Thyroid gland (tissue), 4 donors: ENCODE results near the gene NR6A1. TPM values are rescaled to one million over a fixed set of nuclear protein-coding genes. Genes with fewer than 3 reads are reported as not detected.
A peak's percentile ranks its signal among the peaks of the same experiment; 100 is the strongest.

Source experiments
- DNase-seq, 2 donors: peaks; one replicate each; pipeline ENCODE4 v3.0.0-alpha.2; 2019
- H3K27ac ChIP-seq, 3 donors: fragments of 200-600 bp; sonication (generic); 1 replicate in 2 of 3; 2 replicates in 1 of 3; pipeline ENCODE4 v1.5.1; 2016 to 2019; ENCODE audit warnings: mild to moderate bottlenecking in 1 of 3, moderate library complexity in 1 of 3
- H3K27me3 ChIP-seq: fragments of 200-600 bp; sonication (generic); one replicate; pipeline ENCODE4 v1.5.1; 2019
- H3K36me3 ChIP-seq, 2 donors: fragments of 200-600 bp; sonication (generic); one replicate each; pipeline ENCODE4 v1.5.1; 2016 to 2019
- H3K4me1 ChIP-seq, 2 donors: fragments of 200-600 bp; sonication (generic); one replicate each; pipeline ENCODE4 v1.5.1; 2017 to 2019
- H3K4me3 ChIP-seq, 3 donors: fragments of 200-600 bp; sonication (generic); replicated peaks in 1 of 3; 1 replicate in 2 of 3; 2 replicates in 1 of 3; pipeline ENCODE4 v1.5.1; 2016; ENCODE audit warnings: mild to moderate bottlenecking in 1 of 3
- H3K9me3 ChIP-seq: fragments of 200-600 bp; sonication (generic); one replicate; pipeline ENCODE4 v1.5.1; 2017
- POLR2A ChIP-seq, 2 donors: fragments of 450-650 bp; IDR thresholded peaks; one replicate each; pipeline ENCODE4 v1.6.1; 2017; ENCODE audit warnings: antibody characterized with exemption in 2 of 2, mild to moderate bottlenecking in 2 of 2, moderate library complexity in 1 of 2
- WGBS, 2 donors: methylation state at CpG; one replicate each; pipeline ENCODE4 v1.1.5; 2017; 5-methylcytosine and 5-hydroxymethylcytosine counted together
- intact Hi-C: fragments of 100-400 bp; cut with DNase I; formaldehyde crosslinking; loops from one replicate; pipeline ENCODE4 v1.15.1; 2023
- total RNA-seq, 4 donors: library from RNA; depleted of rRNA; stranded (reverse); fragments of >200 nt; gene quantifications; one replicate each; pipeline ENCODE4 v1.2.3, GENCODE V29; 2016
- TF ChIP-seq, protein P1 (sequence below), 6 experiments: fragments of 200-600 bp in 3 of 6; fragments of 450-650 bp in 3 of 6; sonication (generic) in 3 of 6; IDR thresholded peaks; one replicate each; pipeline ENCODE4 v1.5.1; 2016 to 2019; ENCODE audit warnings: antibody characterized with exemption in 6 of 6, mild to moderate bottlenecking in 2 of 6, inconsistent platforms in 1 of 6, moderate library complexity in 1 of 6

NR6A1 gene
- total RNA-seq, 4 donors from 2014 or later, result 15.3 to 25.0 (median 19.3) TPM

DNA sequence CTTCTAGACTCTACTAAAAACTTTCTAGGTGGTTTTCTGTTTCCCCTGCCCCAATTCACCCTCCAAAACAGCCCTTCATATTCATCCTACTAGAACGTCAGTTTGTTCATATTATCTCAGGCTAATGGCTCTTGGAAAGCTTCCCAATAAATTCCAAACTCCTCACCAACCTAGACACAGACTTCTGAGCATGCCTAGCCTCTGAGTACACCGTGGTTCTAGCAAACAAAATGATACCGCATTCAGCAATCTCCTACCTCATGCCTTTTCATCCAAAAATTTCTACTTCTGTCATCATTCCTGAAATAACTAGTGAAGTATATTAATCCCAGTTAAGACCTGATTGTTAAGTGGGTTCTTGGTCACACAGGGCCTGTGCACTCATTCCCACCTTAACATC, 217.4 kb downstream of the NR6A1 start:
- Histone ChIP-seq H3K9me3 (no peaks in the 10 kb centered on the region), H3K4me3 (no peak overlapping the region), H3K27me3 (no peaks in the 10 kb centered on the region), H3K27ac (peak overlapping the region in 1 of 3 donors; percentile 41), H3K36me3 (no peaks in the 10 kb centered on the region), H3K4me1 (peaks cover 0 to 21% of the 10 kb centered on the region in 2 donors)
- DNase-seq, result peak; percentile 25 to 26
- 30 to 32% methylated on average over 3 of the region's 3 CpGs for WGBS, 2 donors
- intact Hi-C loops, result loop anchor here (10.0 kb wide), 1 partner anchor 151 kb away; no protein-coding TSS in a partner anchor
- TF ChIP-seq, protein P1, sequence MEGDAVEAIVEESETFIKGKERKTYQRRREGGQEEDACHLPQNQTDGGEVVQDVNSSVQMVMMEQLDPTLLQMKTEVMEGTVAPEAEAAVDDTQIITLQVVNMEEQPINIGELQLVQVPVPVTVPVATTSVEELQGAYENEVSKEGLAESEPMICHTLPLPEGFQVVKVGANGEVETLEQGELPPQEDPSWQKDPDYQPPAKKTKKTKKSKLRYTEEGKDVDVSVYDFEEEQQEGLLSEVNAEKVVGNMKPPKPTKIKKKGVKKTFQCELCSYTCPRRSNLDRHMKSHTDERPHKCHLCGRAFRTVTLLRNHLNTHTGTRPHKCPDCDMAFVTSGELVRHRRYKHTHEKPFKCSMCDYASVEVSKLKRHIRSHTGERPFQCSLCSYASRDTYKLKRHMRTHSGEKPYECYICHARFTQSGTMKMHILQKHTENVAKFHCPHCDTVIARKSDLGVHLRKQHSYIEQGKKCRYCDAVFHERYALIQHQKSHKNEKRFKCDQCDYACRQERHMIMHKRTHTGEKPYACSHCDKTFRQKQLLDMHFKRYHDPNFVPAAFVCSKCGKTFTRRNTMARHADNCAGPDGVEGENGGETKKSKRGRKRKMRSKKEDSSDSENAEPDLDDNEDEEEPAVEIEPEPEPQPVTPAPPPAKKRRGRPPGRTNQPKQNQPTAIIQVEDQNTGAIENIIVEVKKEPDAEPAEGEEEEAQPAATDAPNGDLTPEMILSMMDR (IDR thresholded peaks at IDR 0.05), result no peak
- TF ChIP-seq POLR2A (IDR thresholded peaks at IDR 0.05), result no peak

DNA sequence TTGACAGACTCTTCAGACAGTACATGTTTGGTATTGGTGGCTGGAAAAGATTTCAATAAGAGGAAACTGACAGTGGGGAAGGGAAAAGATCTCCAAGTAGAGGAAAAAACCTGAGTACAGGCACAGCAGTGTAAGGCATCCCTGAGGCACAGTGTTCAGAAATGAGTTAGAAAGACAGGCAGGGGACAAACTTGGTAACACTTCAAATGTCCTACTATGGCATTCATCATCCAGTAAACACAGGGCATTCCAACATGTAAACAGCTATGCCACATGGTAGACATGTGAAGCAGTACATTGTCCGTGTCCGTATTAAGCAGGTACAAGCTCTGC, 218.9 kb downstream of the NR6A1 start:
- intact Hi-C loops, result loop anchor here (10.0 kb wide), 1 partner anchor 153 kb away; no protein-coding TSS in a partner anchor
- no peaks in the 10 kb centered on the region for H3K36me3 ChIP-seq
- H3K27me3 ChIP-seq, result no peaks in the 10 kb centered on the region
- no peak overlapping the region for H3K4me3 ChIP-seq
- TF ChIP-seq POLR2A (IDR thresholded peaks at IDR 0.05), result no peak
- TF ChIP-seq, protein P1 (IDR thresholded peaks at IDR 0.05), result no peak
- no peak overlapping the region for H3K27ac ChIP-seq
- no peak for DNase-seq
- peaks cover 0 to 21% of the 10 kb centered on the region in 2 donors for H3K4me1 ChIP-seq
- no peaks in the 10 kb centered on the region for H3K9me3 ChIP-seq
- 94 to 100% methylated on average over 2 of the region's 2 CpGs for WGBS, 2 donors

DNA sequence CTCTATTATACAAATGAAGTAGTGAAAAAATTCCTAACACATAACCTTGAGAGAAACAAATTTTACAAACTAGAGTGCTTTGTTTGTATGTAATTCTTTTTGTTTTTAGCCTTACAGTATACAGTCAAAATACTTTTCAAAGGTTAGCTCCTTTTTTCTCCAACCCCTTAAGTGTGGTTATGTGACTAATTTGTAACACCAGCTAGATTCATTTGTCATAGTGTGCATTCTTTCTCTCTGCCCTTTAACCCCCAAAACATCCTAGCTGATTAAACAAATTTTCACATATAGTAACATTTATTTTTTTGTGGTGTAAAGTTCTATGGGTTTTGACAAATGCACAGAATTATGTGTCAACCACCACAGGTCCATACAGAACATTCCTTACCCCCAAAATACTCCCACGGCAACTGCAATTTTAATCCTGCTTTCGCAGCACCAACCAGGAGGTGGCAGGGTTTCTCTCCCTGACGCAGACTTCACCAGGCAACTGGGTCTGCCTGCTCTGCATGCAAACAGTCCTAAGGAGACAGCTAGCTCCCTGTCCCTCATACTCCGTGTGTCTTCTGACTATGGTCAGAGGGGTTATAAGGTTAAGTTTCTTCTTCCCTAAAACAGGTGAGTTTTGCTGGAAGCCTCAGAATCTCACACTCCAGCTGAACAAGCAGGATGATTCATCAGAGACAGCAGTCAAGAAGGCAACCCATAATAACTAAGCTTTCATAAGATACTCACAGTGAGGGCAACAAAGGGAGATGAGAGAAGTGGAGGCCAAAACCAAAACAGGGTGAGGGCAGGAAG, 219.4 kb downstream of the NR6A1 start:
- 24 to 36% methylated on average over 4 of the region's 4 CpGs for WGBS, 2 donors
- peak; percentile 50 to 58 for DNase-seq

GRCh38 chr9:124550072-124550471, 221.0 kb downstream of the NR6A1 start:
- Histone ChIP-seq H3K36me3 (no peaks in the 10 kb centered on the region), H3K4me1 (peaks cover 0 to 21% of the 10 kb centered on the region in 2 donors), H3K4me3 (no peak overlapping the region), H3K9me3 (no peaks in the 10 kb centered on the region), H3K27me3 (no peaks in the 10 kb centered on the region), H3K27ac (no peak overlapping the region)
- DNase-seq, result no peak
- no peak for TF ChIP-seq POLR2A (IDR thresholded peaks at IDR 0.05)
- TF ChIP-seq, protein P1 (IDR thresholded peaks at IDR 0.05), result no peak
- intact Hi-C loops, result loop anchor here (10.0 kb wide), 1 partner anchor 155 kb away; no protein-coding TSS in a partner anchor
- WGBS, 2 donors, result 95 to 96% methylated on average over 2 of the region's 2 CpGs

More for the DNA sequence above, 219.4 kb downstream of the NR6A1 start:
- Histone ChIP-seq H3K36me3 (no peaks in the 10 kb centered on the region), H3K4me3 (no peak overlapping the region), H3K27ac (no peak overlapping the region), H3K4me1 (peaks cover 0 to 21% of the 10 kb centered on the region in 2 donors), H3K9me3 (no peaks in the 10 kb centered on the region), H3K27me3 (no peaks in the 10 kb centered on the region)
- TF ChIP-seq POLR2A (IDR thresholded peaks at IDR 0.05), result no peak
- TF ChIP-seq, protein P1 (IDR thresholded peaks at IDR 0.05), result peak in 4 of 6 experiments; percentile 42 to 62 (median 52)
- intact Hi-C loops, result loop anchor here (10.0 kb wide), 1 partner anchor 153 kb away; no protein-coding TSS in a partner anchor

- Histone ChIP-seq H3K27me3 (no peaks in the 10 kb centered on the region), H3K4me3 (no peak overlapping the region), H3K4me1 (peaks cover 0 to 22% of the 10 kb centered on the region in 2 donors), H3K9me3 (no peaks in the 10 kb centered on the region), H3K27ac (no peak overlapping the region), H3K36me3 (no peaks in the 10 kb centered on the region)
- WGBS, 2 donors, result 70 to 73% methylated on average over 1 of the region's 1 CpG
- no peak for DNase-seq
- intact Hi-C loops, result no loop called here
- TF ChIP-seq, protein P1 (IDR thresholded peaks at IDR 0.05), result no peak
- TF ChIP-seq POLR2A (IDR thresholded peaks at IDR 0.05), result no peak
Measured at GRCh38 chr9:124549016-124549415, 222.1 kb downstream of the NR6A1 start.
